AG09309 (cell line): ENCODE results near the gene FUNDC1.
A peak's percentile ranks its signal among the peaks of the same experiment; 100 is the strongest.

ENCODE experiments used
- DNase-seq: peaks from one replicate; pipeline ENCODE4 v3.0.0-alpha.2; 2010; ENCODE audit warnings: low read depth
- H3K4me3 ChIP-seq: 2 replicates; pipeline ENCODE4 v1.5.1; 2011; ENCODE audit warnings: mild to moderate bottlenecking, low read depth, low read length, moderate library complexity; ENCODE audit not compliant: control insufficient read depth
- TF ChIP-seq, protein P1 (sequence below): IDR thresholded peaks from 2 replicates; pipeline ENCODE4 v1.5.1; 2011; ENCODE audit warnings: mild to moderate bottlenecking, low read depth, low read length, inconsistent platforms; ENCODE audit not compliant: insufficient read depth, control insufficient read depth; ENCODE audit errors: missing control alignments

FUNDC1 gene, protein sequence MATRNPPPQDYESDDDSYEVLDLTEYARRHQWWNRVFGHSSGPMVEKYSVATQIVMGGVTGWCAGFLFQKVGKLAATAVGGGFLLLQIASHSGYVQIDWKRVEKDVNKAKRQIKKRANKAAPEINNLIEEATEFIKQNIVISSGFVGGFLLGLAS

DNA sequence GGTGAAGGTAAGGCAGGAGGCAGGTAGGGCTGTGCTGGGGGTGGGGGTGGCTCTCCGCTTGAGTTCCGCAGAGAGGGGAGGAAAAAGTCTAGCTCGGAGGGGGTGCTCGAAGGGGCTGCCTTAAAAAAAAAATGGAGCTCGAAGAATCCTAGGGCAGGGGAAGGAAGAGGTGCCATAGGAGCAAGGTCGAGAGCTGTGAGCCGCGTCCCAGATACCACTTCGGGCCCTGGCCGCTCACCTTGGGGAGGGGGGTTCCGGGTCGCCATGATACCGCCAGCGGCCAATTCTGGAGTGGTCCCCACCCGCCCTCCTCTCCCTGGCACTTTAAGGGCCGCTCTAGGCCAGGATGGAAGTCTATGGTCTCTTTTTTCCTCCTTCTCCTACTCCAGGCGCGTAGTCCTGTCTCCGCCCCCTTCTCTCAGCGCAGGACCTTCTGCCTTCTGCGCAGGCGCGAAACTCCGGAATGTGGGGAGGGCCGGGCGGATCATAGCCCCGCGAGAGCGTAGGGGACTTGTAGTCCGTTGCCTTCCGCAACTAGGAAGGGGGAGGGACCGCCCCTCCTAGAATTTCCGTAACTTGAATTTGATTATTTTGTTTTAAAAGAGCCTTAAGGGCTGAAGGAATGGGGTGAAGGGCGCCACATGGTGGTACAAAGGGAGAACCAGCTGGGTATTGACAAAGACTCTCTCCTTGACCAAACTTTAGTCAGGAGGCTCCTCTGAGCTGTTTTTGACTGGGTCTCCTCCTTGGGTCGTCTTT, at the start of gene FUNDC1:
TSS of gene FUNDC1 (minus strand) at position 293 of the 759 bp plus-strand sequence. CDS start at position 266, 27 bp downstream.
- TF ChIP-seq, protein P1, sequence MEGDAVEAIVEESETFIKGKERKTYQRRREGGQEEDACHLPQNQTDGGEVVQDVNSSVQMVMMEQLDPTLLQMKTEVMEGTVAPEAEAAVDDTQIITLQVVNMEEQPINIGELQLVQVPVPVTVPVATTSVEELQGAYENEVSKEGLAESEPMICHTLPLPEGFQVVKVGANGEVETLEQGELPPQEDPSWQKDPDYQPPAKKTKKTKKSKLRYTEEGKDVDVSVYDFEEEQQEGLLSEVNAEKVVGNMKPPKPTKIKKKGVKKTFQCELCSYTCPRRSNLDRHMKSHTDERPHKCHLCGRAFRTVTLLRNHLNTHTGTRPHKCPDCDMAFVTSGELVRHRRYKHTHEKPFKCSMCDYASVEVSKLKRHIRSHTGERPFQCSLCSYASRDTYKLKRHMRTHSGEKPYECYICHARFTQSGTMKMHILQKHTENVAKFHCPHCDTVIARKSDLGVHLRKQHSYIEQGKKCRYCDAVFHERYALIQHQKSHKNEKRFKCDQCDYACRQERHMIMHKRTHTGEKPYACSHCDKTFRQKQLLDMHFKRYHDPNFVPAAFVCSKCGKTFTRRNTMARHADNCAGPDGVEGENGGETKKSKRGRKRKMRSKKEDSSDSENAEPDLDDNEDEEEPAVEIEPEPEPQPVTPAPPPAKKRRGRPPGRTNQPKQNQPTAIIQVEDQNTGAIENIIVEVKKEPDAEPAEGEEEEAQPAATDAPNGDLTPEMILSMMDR, result peak; percentile 37

DNA sequence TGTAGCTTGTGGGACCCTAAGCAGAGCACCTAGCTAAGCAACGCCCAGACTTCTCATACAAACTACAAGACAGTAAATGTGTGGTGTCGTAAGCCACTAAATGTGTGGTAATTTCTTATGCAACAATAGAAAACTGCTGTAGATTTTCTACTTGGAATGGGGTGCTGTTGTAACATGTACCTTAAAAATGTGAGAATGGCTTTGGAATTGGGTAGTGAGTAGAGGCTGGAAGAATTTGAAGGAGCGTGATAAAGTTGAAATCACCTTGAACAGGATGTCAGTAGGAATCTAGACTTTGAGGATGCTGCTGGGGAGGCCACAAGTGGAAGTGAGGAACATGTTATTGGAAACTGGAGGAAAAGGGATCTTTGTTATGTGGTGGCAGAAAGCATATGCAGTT, 43.2 kb upstream of the FUNDC1 start:
- TF ChIP-seq, protein P1, result no peak
- DNase-seq, result no peak

More for the DNA sequence above, at the start of gene FUNDC1:
- peak; percentile 68 for DNase-seq
- peak within 1 kb of the TSS; percentile 69 for H3K4me3 ChIP-seq

DNA sequence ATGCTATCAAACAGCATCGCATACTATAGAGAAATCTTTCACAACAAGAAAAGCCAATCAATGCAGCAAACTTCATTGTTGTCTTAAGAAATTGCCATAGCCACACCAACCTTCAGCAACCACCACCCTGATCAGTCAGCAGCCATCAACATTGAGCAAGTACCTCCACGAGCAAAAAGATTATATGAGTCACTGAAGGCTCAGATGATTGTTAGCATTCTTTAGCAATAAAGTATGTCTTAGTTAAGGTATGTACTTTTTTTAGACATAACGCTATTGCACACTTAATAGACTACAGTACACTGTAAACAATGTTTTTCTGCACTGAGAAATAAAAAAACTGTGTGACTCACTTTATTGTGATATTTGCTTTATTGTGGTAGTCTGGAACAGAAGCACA, 37.8 kb upstream of the FUNDC1 start:
- TF ChIP-seq, protein P1, result no peak
- no peak overlapping the region for H3K4me3 ChIP-seq
- DNase-seq, result no peak

More for the DNA sequence above, 43.2 kb upstream of the FUNDC1 start:
- H3K4me3 ChIP-seq, result no peak overlapping the region

DNA sequence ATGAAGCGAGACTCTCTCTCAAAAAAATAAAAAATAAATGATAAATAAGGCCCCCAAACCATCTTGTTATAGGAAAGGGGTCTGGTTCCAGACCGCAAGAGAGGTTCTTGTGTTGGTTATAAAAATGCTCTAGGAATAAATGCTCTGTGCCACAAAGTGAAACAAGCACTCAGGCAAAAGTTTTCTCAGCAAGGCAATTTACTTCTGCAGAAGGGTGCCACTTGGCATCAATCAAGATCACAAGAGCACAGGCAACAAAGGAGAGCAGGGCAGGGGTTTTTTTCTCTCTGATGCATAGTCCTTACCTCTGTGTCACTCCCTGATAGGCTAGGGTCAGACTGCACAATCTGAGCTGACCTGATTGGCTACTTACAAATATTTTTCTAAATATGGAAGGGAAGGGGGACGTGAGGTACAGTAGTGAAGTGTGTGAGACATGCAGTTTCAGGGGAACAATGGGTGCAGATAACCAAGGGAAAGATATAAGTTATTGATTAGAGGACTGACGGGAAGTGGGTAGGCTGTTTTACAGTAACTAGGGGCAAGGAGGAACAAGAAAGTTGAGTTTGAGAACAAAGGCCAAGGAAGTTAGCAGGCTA, 29.8 kb upstream of the FUNDC1 start:
- no peak overlapping the region for H3K4me3 ChIP-seq
- no peak for DNase-seq
- TF ChIP-seq, protein P1, result no peak

DNA sequence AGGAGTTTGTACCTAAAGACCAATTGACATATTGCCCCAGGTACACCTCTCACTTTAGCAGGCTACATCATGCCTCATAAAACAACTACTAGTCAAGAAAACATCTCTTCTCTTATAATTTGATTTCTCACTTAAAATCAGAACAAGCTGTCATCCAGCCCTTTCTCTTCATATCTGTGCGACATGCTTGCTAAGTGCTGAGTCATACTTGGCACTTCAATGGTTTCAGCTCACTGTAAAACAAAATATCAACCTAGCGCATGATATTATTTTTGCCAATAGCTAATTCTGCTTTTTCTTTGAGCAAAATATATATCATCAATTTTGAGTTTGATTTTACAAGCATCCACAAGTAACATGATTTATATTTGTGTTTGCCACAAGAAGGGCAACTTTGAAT, 27.9 kb upstream of the FUNDC1 start:
- TF ChIP-seq, protein P1, result no peak
- DNase-seq, result no peak
- H3K4me3 ChIP-seq, result no peak overlapping the region

- DNase-seq, result no peak
- TF ChIP-seq, protein P1, result no peak
- no peak overlapping the region for H3K4me3 ChIP-seq
Observed at GRCh38 chrX:44569122-44569521, 26.5 kb upstream of the FUNDC1 start.
